ENCODE measurements around the gene ARHGAP15.

The ARHGAP15 gene

DNA sequence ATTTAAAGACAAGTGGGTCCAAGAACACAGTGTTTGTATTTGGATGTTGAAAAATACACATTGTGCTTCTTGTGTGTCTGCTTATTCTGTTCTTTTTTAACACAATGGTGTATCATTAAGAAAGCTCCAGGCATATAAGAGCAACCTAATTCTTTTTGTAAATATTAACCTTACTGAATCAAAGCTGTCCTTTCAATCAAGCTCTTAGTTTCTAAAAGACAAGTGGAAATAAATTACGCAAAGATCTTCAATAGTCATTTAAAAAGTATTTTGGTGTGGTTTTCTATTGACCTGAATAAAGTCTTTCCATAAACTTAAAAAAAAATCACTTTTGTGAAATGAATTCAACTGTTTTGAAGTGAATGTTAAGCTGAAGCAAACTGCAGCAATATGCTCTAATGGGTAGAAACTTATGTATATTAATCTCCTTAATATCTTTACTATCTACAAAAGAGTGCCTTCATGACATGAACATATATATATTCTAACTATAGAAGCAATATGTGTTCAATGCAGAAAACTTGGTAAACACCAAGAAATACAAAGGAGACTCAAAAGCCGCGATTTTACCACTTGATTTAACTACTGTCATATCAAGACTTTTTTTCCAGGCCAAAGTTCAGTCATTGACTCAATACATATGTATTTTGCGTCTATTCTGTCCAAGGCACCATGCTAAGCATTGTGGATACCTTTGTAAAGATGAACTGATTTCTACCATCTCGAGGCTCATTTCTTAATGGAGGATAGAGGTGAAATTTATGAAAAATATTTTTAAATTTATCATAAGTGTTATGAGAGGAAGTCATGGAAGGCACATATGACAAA, 97.7 kb downstream of the ARHGAP15 start:
- DNase-seq (ENCODE audit: low spot score) = no peak

DNA sequence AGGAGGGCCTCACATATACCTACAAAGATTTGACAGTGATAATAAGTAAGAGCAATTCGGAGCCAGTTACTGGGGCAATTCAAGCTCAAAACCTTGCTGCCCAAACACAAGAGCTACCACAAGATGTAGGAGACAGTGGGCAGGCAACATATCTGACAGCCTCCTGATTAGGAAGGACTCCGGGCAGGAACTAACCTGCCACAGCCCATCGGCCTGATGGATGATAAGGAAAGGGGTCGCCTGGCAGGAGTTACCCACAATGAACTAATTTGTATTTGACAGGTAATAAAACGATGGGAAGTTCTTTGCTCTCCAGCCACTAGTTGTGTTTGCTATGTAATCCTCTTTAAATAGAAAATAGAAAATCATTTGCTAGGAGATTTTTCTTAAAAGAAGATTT, 100.2 kb downstream of the ARHGAP15 start:
- DNase-seq (ENCODE audit: low spot score) = no peak

DNA sequence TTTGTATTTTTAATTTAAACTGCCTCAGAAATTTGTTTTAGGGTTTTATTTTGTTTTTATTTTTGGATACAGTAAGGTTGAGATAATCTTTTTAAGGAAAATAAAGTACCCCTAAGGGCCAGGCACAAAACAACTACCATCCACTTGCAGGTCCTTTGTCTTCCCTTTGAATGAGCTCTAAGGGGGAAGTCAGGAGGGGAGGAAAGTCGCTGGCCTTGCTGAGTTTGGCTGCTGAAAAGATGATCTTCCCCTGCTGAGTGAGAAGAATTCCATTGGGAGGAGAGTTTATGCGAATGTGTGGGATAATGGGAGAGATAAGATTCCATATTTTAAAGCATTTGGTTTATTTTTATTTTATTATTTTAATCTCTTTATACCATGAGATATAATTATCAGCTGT, 100.7 kb downstream of the ARHGAP15 start:
- DNase-seq (ENCODE audit: low spot score) = no peak

DNA sequence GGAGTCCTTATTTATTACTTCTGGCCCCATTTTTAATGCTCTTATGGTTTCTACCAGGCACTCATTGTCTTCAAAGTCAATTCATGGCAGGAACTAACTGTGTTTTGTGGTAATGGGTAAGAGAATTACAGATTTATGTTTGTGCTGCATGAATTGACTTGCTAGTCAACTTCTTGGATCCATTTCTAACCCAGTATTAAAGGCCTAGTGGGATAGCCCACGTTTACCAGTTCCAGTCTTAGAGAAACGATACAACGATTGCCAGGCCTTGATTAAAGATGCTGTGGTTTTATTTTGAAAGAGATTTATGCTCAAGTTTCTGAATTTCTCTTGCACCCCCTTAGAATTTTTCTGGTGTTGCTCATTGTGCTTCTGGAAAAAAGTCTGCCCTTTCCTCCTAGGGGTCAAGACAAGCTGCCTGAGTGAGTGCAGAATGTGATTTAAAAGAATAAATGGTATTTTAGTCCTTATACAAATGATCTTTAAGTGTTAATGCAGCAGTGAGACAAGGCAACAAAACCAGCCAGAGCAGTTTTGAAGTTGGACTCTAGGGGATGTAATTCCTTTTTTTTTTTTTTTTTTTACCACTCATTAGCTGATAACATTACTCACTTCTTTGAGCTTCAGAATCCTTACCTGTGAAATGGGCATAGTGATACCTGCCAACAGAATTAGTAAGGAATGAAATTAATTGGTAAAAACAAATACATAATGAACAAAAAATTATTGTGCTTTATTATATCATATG, 101.5 kb downstream of the ARHGAP15 start:
- no peak for DNase-seq (ENCODE audit: low spot score)

DNA sequence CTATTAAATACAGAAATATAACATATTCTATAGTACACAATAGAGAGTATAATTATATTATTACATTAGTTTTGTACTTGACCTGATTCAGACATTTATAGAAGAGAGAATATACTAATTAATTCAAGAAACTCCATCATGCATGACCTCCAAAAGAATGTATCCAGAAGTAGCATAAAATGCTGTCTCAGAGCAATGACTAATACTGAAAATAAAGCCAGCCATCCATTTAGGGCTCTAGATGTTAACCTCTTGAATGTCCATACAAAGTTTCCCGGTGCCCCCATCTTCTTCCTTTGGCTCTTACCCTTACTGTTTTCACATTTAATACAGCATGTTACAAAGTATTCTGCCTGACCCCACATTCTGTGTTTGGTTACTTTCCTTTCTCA, 102.0 kb downstream of the ARHGAP15 start:
- no peak for DNase-seq (ENCODE audit: low spot score)

DNA sequence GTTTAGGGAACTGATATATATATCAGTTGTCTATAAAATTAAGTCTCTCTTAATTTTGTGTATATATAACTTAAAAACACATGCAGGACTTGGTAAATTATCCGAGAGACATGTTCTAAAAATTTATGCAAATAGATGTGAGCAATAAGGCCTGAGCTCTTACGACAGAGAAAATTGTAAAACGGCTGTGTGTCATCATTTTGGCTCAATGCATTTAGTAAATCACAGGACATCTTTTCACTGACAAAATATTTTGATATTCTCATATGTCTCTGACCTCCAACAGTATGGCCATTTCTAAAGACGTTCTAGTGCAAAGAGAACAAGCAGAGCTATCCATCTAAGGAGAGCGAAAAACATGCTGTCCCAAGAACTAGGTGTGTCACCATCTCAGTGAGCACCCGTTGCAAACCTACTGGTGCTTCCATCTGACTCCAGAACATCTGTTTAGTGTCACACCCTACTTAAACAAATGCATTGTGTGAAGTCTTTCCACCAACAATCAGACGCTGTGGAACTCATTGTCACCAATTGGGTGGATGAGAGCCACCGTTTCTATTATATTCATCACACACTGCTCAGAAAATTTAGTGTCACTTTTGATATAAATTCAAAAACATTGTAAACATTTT, 108.0 kb downstream of the ARHGAP15 start:
- DNase-seq (ENCODE audit: low spot score) = no peak

DNA sequence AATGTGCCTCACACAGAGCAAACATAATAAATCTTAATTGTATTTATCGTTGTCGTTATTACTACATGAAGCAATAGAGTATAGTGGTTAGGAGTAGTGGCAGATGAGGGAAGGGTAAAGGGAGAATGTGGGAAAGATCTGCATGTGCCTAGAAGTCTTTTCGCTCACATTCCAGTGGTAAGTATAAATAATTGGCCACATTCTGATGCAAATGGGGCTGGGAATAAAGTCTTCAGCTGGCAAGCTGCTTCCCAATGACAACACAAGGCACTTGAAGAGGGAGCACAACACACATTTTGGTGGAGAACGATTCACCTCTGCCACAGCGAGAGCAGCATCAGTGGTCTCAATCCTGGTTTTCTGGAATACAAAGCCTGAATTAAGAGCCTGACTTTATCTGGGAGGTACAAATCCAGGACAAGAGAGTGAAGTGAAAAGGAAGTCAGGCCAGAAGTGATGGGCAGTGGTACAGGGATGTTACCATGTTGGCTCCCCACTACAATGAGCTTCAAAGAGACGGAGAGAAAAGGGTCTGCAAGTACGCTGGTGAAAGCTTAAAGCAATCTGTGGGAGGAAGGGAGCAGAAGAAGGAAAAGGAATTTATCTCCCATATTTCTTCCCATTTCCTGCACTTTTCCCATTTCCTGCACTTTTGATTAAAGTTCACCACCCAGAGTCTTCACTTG, 112.3 kb downstream of the ARHGAP15 start:
- DNase-seq (ENCODE audit: low spot score) = no peak

DNA sequence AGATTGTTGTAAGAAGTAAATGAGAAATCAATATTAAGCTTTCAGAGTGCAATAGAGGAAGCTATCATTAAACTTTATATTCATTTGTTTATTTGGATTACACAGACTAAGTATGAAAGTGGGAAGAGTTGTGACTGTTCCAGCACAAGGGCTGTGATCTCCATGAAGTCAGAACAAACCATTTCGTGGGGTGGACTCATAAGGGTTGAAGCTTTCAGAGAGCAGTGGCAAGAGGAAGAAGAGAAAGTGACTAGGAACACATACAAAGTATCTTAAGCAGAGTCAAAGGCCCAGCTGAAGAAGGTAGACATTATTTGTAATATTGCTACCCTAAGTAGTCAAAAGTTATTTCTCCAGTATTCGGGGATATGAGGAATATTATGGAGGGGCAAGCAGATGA, 117.0 kb downstream of the ARHGAP15 start:
- no peak for DNase-seq (ENCODE audit: low spot score)

DNA sequence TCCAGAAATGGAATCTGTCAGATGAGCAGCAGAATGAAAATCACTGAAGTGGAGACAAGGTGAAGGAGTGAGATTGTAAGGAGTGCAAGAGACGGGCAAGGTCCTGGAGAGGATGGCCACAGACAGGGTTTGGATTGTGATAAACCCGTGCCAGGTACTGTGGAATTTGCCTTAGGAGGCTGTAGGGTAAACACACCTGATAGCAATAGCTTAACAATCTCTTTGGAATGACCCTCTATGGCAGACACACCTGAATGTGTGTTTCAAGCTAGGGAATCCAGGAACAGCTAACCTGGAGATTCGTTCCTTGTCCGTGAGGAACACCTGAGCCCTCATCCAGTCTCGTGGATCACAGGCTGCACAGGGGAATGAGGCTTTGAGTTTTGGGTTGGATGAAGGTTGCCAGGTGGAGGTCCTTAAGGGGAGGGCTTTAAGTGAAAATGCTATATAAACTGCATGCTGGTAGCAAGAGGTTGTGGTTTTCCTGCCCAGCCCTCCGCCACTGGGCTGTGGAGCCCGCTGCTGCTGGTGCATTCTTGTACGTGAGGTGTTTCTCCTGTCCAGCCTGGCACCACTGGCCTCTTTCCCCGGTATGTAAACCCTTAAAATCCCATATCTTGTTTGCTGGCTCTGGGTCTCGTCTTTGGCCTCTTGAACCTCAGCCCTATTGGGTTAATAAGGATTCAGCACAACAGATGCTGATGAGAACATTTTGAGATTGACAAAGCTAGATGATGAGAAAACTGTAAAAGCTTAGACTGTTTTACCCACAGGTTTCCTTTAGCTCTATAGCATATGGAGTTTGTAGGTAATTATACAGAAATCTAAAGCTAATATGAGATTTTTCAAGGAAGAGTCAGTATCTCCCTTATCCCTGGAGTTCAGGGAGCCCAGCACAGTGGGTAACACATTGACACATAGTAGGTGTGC, 117.9 kb downstream of the ARHGAP15 start:
- DNase-seq (ENCODE audit: low spot score) = no peak

DNA sequence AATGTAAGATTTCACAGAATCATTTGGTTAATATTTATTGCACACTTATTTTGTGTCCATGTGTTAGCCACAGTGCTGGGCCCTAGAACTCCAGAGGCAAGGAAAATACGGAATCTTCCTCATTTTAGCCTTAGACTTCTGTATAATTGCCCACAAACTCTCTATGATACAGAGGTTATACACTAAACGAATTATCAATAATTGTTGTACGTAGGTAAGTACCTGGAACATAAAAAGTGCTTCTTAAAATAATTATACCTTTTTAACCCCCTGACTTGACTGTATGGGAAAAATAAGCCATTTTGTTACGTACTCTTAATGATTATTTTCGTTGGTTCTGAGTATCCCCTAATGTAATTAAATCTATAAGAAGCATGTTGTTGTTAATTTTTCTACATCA, 119.4 kb downstream of the ARHGAP15 start:
- no peak for DNase-seq (ENCODE audit: low spot score)

DNA sequence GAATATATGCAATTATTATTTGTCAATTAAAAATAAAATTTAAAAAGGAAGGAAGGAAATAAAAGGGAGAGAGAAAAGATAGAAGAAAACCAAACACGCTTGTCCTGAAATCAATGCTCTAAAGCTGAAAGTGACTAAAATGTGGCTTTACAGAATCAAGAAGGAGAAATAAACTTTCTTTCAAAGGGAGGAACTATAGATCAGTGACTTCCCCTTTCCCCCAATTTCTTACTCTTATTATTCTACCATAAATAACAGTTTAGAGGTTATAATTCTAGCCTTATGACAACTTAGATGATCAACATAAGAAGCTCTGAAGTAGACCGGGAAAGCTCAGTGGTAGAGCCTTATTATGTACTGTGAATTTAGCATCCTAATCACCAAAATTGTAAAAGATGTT, 122.5 kb downstream of the ARHGAP15 start:
- DNase-seq (ENCODE audit: low spot score) = no peak

DNA sequence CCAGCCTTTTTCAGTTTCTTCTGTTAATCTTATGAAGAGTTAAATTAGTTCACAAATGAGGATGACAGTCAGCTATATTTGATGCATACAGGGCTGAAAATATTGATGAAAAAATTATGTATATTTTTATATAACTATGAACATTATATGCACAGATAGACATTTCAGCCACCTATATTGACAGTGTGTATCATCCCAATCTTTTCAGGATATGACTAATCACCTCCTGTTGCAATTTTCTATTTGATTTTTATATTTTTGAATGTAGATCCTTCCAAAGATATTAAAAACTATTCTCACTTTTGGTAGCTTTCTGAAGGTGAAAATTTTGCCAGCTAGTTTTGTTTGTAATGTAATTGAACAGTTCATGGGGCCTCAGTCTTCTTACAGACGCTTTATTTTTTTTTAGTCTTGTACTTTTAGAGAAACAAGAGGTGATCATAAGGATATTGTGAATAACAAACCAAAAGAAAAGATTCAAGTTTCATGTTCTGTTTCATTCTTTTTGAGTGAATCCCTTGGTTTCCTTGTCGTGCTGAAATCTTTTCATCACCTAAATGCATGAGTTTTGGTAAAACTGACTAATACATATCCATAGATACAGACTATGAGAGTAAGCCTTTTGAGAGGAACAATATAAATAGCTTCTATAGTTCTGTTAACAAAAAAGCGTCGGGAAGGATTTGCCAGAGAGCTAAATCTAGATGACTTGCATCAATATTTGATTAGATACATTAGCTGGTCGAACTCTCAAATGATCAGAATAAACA, 123.1 kb downstream of the ARHGAP15 start:
- no peak for DNase-seq (ENCODE audit: low spot score)

DNA sequence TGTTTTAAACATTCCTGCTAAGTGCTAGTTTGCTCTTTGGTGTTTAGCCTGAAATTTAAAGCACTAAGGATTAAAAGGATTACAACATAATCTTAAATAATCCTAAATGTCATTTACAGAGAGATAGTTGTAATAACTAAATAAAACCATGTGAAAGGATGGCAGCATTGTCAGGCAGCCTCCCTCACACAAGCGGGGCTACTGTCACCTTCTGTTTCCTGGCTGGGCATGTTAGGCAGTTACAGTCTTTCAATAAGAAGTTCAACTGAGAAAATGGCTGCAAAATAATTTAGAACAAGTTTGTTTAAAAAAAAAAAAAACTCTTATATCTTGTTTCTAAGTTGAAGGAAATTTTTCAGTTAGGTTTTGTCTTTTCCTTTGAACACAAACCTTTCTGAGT, 124.9 kb downstream of the ARHGAP15 start:
- no peak for DNase-seq (ENCODE audit: low spot score)

DNA sequence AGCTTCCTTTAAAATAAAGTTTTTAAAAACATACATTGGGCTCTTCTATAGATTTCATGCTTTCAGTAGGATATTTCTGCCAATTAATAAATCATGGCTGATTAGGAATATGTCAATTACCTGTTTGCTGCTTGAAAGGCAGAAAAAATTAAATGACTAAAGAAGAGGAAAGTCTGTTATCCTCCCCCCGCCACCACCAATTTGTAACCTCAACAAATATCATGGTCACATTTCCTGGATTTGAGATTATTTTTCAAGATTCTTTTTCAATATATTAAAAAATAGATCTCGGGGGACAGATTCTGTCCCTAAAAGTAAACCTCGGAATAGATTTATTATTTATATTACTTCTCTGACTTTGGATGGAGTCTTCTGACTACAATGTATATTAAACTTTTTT, 125.9 kb downstream of the ARHGAP15 start:
- no peak for DNase-seq (ENCODE audit: low spot score)

DNA sequence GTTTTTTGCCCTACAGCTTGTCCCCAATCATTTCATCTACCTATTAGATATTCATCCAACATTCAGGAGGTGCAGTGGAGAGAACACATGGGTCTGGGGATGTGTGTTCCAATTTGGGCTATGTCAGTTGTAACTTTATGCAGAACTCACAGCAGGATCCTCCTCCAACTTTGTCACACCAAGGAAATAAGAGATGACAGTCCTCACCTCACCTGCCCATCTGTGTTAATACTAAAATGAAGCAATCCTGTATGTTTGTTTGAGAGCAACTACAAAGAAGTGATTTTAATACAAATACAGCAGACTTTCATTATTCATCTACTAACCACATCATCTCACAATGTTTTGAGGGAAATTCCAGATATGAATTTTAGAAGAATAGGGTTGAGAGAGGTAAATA, 126.7 kb downstream of the ARHGAP15 start:
- no peak for DNase-seq (ENCODE audit: low spot score)

DNA sequence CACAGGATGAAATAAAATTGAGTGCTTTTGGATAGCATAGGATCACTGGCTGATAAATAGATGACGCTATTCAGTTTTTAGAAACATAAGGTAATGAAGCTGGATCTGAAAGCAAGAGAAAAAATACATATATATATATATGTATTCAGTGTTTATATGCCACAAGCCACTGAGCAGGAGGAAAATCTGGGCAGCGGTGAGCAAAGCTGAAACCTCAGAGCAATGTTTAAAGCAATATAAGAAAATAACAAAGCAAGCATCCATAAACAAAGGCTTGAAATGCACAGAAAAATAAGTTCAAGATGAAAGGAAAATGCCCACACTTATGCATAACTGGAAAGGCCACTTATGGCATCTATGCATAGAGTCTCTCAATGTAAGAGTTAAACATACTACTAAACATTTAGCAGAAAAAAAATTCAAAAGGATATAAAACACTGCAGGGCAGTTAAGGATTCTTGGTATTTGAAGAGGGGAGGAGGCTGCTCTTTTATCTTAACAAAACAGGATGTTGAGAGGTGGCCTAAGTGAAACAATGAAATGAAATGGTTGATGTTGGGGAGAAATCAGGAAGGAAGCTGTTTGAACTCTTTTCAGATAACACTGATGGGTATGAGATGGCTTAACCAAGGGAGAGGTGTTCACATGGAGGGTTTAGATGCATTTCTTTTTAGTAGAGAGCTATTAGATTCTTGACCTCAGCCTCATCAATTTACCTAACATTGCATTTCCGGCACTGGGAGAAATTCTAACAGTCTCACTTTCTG, 129.1 kb downstream of the ARHGAP15 start:
- no peak for DNase-seq (ENCODE audit: low spot score)

DNA sequence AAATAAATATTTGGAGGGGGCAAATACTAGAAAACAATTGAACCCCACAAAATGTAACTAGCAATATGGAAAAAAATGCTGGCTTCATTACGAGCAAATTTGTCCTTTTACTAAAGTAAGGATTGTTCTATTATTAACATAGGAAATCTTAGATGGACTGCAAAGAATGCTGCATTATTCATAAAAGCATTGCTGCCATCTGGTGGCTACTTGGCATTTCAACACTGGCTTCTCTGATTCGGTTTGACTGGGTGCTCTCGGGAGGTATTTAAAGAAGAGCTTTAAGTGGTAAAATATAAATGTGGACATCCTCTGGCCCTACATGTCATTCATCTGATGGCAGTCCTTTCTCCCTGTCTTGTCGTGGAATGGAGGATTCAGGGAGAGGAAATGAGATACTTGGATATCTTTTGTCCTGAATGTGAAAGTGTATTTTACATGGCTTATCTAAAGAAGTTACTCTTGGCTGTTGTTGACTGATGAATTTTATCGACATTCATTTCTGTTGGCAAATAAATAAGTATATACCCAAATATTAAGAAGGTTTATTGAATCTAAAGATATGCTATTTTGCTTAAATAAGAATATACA, 130.2 kb downstream of the ARHGAP15 start:
- peak; percentile 78 for DNase-seq (ENCODE audit: low spot score)

DNA sequence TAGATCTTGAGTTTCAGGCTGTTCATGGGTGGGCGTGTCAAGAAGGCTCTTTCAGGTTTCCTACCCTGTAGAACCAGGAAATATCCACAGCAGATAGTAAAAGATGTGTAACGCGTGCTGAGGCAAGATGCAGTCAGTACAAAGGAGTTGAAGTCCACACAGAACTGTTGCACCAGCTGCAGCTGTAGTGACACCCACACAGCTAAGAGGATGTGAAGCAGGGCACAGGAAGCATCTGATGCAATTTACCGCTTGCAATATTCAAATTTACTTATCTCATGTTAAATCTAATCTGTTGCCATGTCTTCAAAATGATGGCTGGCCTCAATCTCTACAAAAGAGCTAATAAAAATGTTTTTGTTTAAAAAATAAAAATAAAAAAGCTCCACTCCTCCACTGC, 132.8 kb downstream of the ARHGAP15 start:
- DNase-seq (ENCODE audit: low spot score) = no peak

DNA sequence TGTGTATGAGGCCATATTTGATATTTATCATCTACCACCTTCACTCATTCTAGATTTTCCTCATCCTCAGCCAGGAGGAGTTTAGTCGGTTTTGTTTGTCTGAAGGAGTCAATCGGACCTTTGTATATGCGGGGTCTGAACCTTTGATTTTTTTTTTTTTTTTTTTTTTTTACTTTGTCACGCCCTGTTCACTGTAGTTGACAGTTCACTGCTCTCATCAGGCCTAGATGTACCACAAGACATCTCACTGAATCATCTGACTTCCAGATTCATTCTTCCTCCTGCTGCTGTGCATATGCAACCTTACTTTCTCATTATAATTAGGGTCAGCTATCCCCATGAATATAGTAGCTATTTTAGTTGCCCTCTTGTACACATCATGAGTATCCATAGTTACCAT, 133.2 kb downstream of the ARHGAP15 start:
- no peak for DNase-seq (ENCODE audit: low spot score)

Data from cerebellar cortex (tissue), 1 donor.